ENCODE measurements around the gene CDH15.

The CDH15 gene, protein sequence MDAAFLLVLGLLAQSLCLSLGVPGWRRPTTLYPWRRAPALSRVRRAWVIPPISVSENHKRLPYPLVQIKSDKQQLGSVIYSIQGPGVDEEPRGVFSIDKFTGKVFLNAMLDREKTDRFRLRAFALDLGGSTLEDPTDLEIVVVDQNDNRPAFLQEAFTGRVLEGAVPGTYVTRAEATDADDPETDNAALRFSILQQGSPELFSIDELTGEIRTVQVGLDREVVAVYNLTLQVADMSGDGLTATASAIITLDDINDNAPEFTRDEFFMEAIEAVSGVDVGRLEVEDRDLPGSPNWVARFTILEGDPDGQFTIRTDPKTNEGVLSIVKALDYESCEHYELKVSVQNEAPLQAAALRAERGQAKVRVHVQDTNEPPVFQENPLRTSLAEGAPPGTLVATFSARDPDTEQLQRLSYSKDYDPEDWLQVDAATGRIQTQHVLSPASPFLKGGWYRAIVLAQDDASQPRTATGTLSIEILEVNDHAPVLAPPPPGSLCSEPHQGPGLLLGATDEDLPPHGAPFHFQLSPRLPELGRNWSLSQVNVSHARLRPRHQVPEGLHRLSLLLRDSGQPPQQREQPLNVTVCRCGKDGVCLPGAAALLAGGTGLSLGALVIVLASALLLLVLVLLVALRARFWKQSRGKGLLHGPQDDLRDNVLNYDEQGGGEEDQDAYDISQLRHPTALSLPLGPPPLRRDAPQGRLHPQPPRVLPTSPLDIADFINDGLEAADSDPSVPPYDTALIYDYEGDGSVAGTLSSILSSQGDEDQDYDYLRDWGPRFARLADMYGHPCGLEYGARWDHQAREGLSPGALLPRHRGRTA

DNA sequence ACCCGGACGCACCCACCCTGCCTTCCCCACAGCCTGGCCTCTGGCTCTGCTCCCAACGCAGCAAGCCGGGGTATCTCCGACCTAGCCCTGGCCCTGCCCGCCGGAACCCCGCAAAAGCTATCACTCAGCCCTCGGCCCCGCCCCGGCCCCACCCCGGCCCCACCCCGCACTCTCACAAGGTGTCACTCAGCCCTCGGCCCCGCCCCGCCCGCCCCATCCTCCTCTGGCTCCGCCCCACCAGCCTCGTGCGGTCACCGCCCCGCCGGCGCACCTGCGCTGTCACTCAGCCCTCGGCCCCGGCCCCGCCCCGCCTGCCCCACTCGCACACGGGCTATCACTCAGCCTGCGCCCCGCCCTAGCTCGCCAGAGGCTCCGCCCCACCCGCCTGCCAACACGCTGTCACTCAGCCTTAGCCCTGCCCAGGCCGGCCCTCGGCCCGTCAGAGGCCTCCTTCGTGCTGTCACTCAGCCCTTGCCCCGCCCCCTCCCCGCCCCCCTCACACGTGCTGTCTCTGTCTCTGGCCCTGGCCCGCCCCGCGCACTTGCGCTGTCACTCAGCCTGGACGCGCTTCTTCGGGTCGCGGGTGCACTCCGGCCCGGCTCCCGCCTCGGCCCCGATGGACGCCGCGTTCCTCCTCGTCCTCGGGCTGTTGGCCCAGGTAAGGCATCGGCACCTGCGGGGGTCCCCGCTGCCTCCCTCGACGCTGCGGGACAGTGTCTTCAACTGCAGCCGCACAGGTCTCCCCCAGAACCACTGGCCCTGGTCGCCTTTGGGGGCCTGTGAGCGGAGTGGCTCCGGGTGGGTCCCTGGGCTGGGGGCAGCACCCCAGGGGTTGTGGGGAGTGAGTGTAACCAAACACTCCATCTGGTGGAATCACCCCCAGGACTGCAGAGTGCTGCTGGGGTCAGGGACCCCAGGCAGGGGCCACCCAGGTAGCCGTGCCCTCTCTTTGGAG lies at the start of gene CDH15:
CDH15 (plus strand) TSS at position 533 of the 955 bp plus-strand sequence; CDS start at position 617, 84 bp downstream.
- TF ChIP-seq GLIS3 (CRISPR knock-in tag; IDR thresholded peaks at IDR 0.05): no peak
- TF ChIP-seq ZNF70 (CRISPR knock-in tag; IDR thresholded peaks at IDR 0.05): no peak
- no peak for TF ChIP-seq OSR1 (CRISPR knock-in tag; IDR thresholded peaks at IDR 0.05)
- no peak for TF ChIP-seq SNAI2 (CRISPR knock-in tag; IDR thresholded peaks at IDR 0.05)
- TF ChIP-seq, protein P1, sequence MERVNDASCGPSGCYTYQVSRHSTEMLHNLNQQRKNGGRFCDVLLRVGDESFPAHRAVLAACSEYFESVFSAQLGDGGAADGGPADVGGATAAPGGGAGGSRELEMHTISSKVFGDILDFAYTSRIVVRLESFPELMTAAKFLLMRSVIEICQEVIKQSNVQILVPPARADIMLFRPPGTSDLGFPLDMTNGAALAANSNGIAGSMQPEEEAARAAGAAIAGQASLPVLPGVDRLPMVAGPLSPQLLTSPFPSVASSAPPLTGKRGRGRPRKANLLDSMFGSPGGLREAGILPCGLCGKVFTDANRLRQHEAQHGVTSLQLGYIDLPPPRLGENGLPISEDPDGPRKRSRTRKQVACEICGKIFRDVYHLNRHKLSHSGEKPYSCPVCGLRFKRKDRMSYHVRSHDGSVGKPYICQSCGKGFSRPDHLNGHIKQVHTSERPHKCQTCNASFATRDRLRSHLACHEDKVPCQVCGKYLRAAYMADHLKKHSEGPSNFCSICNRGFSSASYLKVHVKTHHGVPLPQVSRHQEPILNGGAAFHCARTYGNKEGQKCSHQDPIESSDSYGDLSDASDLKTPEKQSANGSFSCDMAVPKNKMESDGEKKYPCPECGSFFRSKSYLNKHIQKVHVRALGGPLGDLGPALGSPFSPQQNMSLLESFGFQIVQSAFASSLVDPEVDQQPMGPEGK (CRISPR knock-in tag; IDR thresholded peaks at IDR 0.05; ENCODE audit: borderline replicate concordance): no peak
- TF ChIP-seq, protein P2, sequence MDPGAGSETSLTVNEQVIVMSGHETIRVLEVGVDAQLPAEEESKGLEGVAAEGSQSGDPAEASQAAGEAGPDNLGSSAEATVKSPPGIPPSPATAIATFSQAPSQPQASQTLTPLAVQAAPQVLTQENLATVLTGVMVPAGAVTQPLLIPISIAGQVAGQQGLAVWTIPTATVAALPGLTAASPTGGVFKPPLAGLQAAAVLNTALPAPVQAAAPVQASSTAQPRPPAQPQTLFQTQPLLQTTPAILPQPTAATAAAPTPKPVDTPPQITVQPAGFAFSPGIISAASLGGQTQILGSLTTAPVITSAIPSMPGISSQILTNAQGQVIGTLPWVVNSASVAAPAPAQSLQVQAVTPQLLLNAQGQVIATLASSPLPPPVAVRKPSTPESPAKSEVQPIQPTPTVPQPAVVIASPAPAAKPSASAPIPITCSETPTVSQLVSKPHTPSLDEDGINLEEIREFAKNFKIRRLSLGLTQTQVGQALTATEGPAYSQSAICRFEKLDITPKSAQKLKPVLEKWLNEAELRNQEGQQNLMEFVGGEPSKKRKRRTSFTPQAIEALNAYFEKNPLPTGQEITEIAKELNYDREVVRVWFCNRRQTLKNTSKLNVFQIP (CRISPR knock-in tag; IDR thresholded peaks at IDR 0.05; ENCODE audit: borderline replicate concordance, low read depth): no peak
- TF ChIP-seq TOX (CRISPR knock-in tag; IDR thresholded peaks at IDR 0.05; ENCODE audit: borderline replicate concordance): no peak
- no peak for TF ChIP-seq ESRRG (CRISPR knock-in tag; IDR thresholded peaks at IDR 0.05)
- no peak for TF ChIP-seq ZNF8 (CRISPR knock-in tag; IDR thresholded peaks at IDR 0.05)
- TF ChIP-seq CSDC2 (CRISPR knock-in tag; IDR thresholded peaks at IDR 0.05): no peak
- TF ChIP-seq RARB (CRISPR knock-in tag; IDR thresholded peaks at IDR 0.05): no peak
- no peak for TF ChIP-seq ISL1 (CRISPR knock-in tag; IDR thresholded peaks at IDR 0.05)
- no peak for TF ChIP-seq ZFP3 (CRISPR knock-in tag; IDR thresholded peaks at IDR 0.05)
- TF ChIP-seq ARNTL (CRISPR knock-in tag; IDR thresholded peaks at IDR 0.05; ENCODE audit: borderline replicate concordance, low read depth): no peak
- TF ChIP-seq, protein P3, sequence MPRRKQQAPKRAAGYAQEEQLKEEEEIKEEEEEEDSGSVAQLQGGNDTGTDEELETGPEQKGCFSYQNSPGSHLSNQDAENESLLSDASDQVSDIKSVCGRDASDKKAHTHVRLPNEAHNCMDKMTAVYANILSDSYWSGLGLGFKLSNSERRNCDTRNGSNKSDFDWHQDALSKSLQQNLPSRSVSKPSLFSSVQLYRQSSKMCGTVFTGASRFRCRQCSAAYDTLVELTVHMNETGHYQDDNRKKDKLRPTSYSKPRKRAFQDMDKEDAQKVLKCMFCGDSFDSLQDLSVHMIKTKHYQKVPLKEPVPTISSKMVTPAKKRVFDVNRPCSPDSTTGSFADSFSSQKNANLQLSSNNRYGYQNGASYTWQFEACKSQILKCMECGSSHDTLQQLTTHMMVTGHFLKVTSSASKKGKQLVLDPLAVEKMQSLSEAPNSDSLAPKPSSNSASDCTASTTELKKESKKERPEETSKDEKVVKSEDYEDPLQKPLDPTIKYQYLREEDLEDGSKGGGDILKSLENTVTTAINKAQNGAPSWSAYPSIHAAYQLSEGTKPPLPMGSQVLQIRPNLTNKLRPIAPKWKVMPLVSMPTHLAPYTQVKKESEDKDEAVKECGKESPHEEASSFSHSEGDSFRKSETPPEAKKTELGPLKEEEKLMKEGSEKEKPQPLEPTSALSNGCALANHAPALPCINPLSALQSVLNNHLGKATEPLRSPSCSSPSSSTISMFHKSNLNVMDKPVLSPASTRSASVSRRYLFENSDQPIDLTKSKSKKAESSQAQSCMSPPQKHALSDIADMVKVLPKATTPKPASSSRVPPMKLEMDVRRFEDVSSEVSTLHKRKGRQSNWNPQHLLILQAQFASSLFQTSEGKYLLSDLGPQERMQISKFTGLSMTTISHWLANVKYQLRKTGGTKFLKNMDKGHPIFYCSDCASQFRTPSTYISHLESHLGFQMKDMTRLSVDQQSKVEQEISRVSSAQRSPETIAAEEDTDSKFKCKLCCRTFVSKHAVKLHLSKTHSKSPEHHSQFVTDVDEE (CRISPR knock-in tag; IDR thresholded peaks at IDR 0.05): no peak
- TF ChIP-seq BACH2 (CRISPR knock-in tag; IDR thresholded peaks at IDR 0.05; ENCODE audit: borderline replicate concordance): no peak
- TF ChIP-seq, protein P4, sequence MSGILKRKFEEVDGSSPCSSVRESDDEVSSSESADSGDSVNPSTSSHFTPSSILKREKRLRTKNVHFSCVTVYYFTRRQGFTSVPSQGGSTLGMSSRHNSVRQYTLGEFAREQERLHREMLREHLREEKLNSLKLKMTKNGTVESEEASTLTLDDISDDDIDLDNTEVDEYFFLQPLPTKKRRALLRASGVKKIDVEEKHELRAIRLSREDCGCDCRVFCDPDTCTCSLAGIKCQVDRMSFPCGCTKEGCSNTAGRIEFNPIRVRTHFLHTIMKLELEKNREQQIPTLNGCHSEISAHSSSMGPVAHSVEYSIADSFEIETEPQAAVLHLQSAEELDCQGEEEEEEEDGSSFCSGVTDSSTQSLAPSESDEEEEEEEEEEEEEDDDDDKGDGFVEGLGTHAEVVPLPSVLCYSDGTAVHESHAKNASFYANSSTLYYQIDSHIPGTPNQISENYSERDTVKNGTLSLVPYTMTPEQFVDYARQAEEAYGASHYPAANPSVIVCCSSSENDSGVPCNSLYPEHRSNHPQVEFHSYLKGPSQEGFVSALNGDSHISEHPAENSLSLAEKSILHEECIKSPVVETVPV (CRISPR knock-in tag; IDR thresholded peaks at IDR 0.05): no peak
- TF ChIP-seq TCF4 (CRISPR knock-in tag; IDR thresholded peaks at IDR 0.05; ENCODE audit: borderline replicate concordance): no peak
- ATAC-seq: peak; percentile 82

DNA sequence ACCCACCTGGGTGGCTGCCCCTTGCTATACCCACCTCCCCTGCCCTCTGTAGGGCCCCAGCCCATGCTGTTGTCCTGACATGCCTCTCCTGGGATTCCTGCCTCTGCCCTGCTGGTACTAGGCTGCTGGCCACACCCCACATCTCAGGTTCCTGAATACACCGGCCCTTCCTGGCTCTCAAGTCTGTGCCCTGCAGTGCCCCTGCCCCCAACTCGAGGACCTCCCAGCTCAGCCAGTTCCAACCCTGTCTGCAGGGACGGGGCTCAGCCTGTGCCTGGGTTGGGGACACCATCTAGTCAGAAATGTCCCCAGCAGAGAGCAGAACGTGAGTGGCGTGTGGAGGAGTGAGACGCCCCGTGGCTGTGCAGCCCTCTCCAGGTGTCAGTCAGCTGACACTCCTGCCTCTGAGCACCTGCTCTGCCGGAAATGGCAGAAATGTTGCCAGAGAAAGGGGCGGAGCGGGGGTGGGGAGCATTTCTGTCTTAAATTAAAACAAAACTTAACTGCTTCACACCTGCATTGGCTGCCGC lies 49.2 kb upstream of the CDH15 start:
- ATAC-seq: no peak
- TF ChIP-seq ZFP30 (CRISPR knock-in tag; IDR thresholded peaks at IDR 0.05): no peak
- TF ChIP-seq OSR1 (CRISPR knock-in tag; IDR thresholded peaks at IDR 0.05): no peak
- no peak for TF ChIP-seq ZNF70 (CRISPR knock-in tag; IDR thresholded peaks at IDR 0.05)
- no peak for TF ChIP-seq RARB (CRISPR knock-in tag; IDR thresholded peaks at IDR 0.05)
- TF ChIP-seq, protein P1 (CRISPR knock-in tag; IDR thresholded peaks at IDR 0.05; ENCODE audit: borderline replicate concordance): no peak
- TF ChIP-seq SNAI2 (CRISPR knock-in tag; IDR thresholded peaks at IDR 0.05): no peak
- TF ChIP-seq ISL1 (CRISPR knock-in tag; IDR thresholded peaks at IDR 0.05): no peak
- TF ChIP-seq, protein P5, sequence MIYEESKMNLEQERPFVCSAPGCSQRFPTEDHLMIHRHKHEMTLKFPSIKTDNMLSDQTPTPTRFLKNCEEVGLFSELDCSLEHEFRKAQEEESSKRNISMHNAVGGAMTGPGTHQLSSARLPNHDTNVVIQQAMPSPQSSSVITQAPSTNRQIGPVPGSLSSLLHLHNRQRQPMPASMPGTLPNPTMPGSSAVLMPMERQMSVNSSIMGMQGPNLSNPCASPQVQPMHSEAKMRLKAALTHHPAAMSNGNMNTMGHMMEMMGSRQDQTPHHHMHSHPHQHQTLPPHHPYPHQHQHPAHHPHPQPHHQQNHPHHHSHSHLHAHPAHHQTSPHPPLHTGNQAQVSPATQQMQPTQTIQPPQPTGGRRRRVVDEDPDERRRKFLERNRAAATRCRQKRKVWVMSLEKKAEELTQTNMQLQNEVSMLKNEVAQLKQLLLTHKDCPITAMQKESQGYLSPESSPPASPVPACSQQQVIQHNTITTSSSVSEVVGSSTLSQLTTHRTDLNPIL (CRISPR knock-in tag; IDR thresholded peaks at IDR 0.05; ENCODE audit: low read depth): no peak
- TF ChIP-seq, protein P2 (CRISPR knock-in tag; IDR thresholded peaks at IDR 0.05; ENCODE audit: borderline replicate concordance, low read depth): no peak
- no peak for TF ChIP-seq TOX (CRISPR knock-in tag; IDR thresholded peaks at IDR 0.05; ENCODE audit: borderline replicate concordance)

Measured in SK-N-SH treated with all-trans-retinoic acid at 6 μM for 48 hours (cell line).